Testis (tissue), 3 donors: ENCODE data around the gene ITGA8. TPM values are rescaled to one million over a fixed set of nuclear protein-coding genes. Genes with fewer than 3 reads are reported as not detected.

Experiments used
- DNase-seq: peaks from one replicate; pipeline ENCODE4 v3.0.0-alpha.2; 2019
- H3K27ac ChIP-seq, 2 donors: fragments of 200-600 bp; sonication (generic); one replicate each; pipeline ENCODE4 v1.5.1; 2019
- H3K27me3 ChIP-seq: fragments of 200-600 bp; sonication (generic); one replicate; pipeline ENCODE4 v1.5.1; 2019
- H3K36me3 ChIP-seq: fragments of 200-600 bp; sonication (generic); one replicate; pipeline ENCODE4 v1.5.1; 2017; ENCODE audit warnings: low read depth; ENCODE audit errors: missing control alignments
- H3K4me1 ChIP-seq: fragments of 200-600 bp; sonication (generic); one replicate; pipeline ENCODE4 v1.5.1; 2019
- H3K4me3 ChIP-seq, 2 donors: fragments of 200-600 bp; sonication (generic); one replicate each; pipeline ENCODE4 v1.5.1; 2017 to 2019
- H3K9me3 ChIP-seq: fragments of 200-600 bp; sonication (generic); one replicate; pipeline ENCODE4 v1.5.1; 2017
- POLR2A ChIP-seq: fragments of 450-650 bp; IDR thresholded peaks from one replicate; pipeline ENCODE4 v1.6.1; 2017; ENCODE audit warnings: antibody characterized with exemption, mild to moderate bottlenecking, moderate library complexity
- WGBS, 2 donors: methylation state at CpG; one replicate each; pipeline ENCODE4 v1.1.5; 2018; 5-methylcytosine and 5-hydroxymethylcytosine counted together
- intact Hi-C: fragments of 100-400 bp; cut with DNase I; formaldehyde crosslinking; loops from one replicate; pipeline ENCODE4 v1.15.1; 2023; ENCODE audit warnings: low total_unique reads
- polyA plus RNA-seq: library from polyadenylated mRNA; stranded (reverse); fragments of 350-450 nt; fragmentation: Illumina TruSeq; extraction: RNeasy Lipid Tissue Mini Kit (QIAGEN cat#74804); gene quantifications from one replicate; pipeline ENCODE4 v1.2.3, GENCODE V29; 2014; ENCODE audit warnings: low read depth, low replicate concordance; ENCODE audit not compliant: insufficient read depth
- total RNA-seq, 2 donors: library from RNA; depleted of rRNA; stranded (reverse); fragments of >200 nt; gene quantifications; one replicate each; pipeline ENCODE4 v1.2.3, GENCODE V29; 2016
- TF ChIP-seq, protein P1 (sequence below), 3 experiments: fragments of 450-650 bp in 2 of 3; fragments of 200-600 bp in 1 of 3; sonication (generic) in 1 of 3; IDR thresholded peaks; one replicate each; pipeline ENCODE4 v1.5.1; 2016 to 2019; ENCODE audit warnings: antibody characterized with exemption in 3 of 3, mild to moderate bottlenecking in 2 of 3, moderate library complexity in 1 of 3

ITGA8 gene
- total and polyA plus RNA-seq, 3 donors from 2014 or later: 0.68 to 6.9 (median 0.79) TPM

DNA sequence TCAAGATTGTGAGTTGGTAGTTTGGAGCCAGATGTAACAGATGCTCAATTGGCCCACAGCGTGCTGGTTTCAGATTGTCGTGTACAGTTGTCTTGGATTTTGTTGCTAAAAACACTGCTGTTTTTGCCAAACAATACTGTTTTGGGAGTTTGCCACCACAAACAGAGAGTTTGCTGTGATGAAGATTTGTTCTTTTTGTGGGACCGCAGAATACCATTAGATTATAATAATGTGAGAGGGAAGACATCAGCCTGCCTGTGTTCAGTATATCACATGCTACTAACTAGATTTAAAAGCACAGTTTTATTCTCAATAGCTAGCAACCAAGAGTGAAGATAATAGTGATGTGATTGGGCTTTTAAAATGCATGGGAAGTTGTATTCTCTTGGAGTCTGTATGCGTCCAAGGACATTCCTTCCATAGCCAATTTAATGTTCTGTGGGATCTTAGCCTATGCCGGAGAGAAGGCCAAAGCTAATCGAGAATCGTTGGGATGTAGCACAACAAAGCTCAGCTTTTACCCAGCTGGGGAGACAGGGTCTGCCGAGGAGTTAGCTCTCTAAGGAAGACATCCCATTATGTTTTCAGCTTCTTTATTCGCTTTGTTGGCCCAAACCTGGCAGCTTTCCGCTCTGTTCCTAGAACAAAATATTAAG is 18.7 kb upstream of the ITGA8 start:
- Histone ChIP-seq H3K27me3 (no peaks in the 10 kb centered on the region), H3K4me1 (no peaks in the 10 kb centered on the region), H3K9me3 (no peaks in the 10 kb centered on the region), H3K36me3 (no peaks in the 10 kb centered on the region), H3K4me3 (no peak overlapping the region), H3K27ac (peak overlapping the region in 1 of 2 donors; percentile 28)
- 60 to 62% methylated on average over 10 of the region's 10 CpGs for WGBS, 2 donors
- intact Hi-C loops: no loop called here
- DNase-seq: peak; percentile 26
- TF ChIP-seq, protein P1, sequence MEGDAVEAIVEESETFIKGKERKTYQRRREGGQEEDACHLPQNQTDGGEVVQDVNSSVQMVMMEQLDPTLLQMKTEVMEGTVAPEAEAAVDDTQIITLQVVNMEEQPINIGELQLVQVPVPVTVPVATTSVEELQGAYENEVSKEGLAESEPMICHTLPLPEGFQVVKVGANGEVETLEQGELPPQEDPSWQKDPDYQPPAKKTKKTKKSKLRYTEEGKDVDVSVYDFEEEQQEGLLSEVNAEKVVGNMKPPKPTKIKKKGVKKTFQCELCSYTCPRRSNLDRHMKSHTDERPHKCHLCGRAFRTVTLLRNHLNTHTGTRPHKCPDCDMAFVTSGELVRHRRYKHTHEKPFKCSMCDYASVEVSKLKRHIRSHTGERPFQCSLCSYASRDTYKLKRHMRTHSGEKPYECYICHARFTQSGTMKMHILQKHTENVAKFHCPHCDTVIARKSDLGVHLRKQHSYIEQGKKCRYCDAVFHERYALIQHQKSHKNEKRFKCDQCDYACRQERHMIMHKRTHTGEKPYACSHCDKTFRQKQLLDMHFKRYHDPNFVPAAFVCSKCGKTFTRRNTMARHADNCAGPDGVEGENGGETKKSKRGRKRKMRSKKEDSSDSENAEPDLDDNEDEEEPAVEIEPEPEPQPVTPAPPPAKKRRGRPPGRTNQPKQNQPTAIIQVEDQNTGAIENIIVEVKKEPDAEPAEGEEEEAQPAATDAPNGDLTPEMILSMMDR (IDR thresholded peaks at IDR 0.05): no peak
- no peak for TF ChIP-seq POLR2A

DNA sequence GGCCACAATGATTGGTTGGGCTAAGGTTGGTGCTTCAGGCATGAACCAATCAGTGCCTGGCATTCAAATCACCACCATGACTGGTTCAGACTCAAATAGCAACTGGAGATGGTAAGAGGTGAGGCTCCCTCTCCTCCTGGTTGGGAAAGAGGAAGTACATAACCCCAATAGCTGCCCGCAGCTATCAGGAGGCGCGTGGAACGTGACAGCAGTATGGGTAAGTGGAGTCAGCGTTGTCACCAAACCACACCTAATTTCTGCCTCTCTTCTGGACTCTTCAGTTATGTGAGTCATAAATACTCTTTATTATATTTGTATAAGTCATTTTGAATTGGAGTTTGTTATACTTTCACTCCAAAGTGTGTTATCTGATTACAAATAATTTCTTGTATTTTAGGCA is 17.9 kb upstream of the ITGA8 start:
- TF ChIP-seq, protein P1 (IDR thresholded peaks at IDR 0.05): no peak
- no peak for TF ChIP-seq POLR2A
- H3K27ac ChIP-seq: no peak overlapping the region

DNA sequence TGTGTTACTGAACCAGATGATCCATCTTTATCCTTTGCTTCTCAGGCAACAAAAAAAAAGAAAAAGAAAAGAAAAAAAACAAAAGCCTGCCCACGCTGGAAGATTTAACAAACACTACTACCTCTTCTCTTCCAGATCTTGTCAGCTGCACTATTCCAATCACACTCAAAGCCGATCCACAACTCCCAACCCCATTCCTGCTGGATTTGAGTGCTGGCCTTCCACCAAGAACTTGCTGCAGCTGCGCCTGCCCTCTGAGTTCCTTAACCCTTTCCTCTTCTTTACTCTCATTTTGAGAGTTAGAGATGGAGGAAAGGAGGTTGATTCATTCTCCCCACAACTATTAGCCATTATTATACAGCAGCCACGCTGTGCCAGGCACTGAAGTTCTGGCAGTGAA is 16.0 kb upstream of the ITGA8 start:
- no peak overlapping the region for H3K27ac ChIP-seq
- H3K9me3 ChIP-seq: no peaks in the 10 kb centered on the region
- peak; percentile 17 for DNase-seq
- no peak overlapping the region for H3K4me3 ChIP-seq
- intact Hi-C loops: no loop called here
- no peaks in the 10 kb centered on the region for H3K36me3 ChIP-seq
- 37 to 44% methylated on average over 4 of the region's 4 CpGs for WGBS, 2 donors
- no peaks in the 10 kb centered on the region for H3K27me3 ChIP-seq
- H3K4me1 ChIP-seq: no peaks in the 10 kb centered on the region
- TF ChIP-seq, protein P1 (IDR thresholded peaks at IDR 0.05): no peak
- TF ChIP-seq POLR2A: no peak

More for the DNA sequence above, 17.9 kb upstream of the ITGA8 start:
- no peaks in the 10 kb centered on the region for H3K9me3 ChIP-seq
- intact Hi-C loops: no loop called here
- WGBS, 2 donors: 44 to 54% methylated on average over 5 of the region's 5 CpGs
- DNase-seq: no peak
- no peaks in the 10 kb centered on the region for H3K4me1 ChIP-seq
- no peak overlapping the region for H3K4me3 ChIP-seq
- H3K36me3 ChIP-seq: no peaks in the 10 kb centered on the region
- H3K27me3 ChIP-seq: no peaks in the 10 kb centered on the region

DNA sequence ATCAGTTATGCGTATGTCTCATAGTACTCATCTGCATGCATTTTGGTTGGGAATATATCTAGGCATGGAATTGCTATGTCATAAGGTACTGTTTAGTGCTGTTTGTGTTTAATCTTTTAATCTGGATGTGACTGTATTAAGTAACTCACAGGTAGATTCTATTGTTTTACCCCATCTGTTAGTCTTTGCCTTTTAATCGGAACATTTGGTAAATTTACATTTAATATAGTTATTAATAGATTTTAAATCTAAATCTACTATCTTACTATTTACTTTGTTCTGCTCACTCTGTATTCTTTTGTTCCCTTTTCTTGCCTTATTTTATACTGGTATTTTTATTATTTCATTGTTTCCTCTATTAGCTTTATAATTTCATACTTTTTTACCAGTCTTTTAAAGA is 10.6 kb upstream of the ITGA8 start:
- H3K4me3 ChIP-seq: no peak overlapping the region
- WGBS, 2 donors: 90 to 97% methylated on average over 2 of the region's 2 CpGs
- no peak overlapping the region for H3K27ac ChIP-seq
- TF ChIP-seq POLR2A: no peak
- no peaks in the 10 kb centered on the region for H3K36me3 ChIP-seq
- peaks cover 3% of the 10 kb centered on the region for H3K4me1 ChIP-seq
- no peaks in the 10 kb centered on the region for H3K27me3 ChIP-seq
- H3K9me3 ChIP-seq: no peaks in the 10 kb centered on the region
- DNase-seq: no peak
- intact Hi-C loops: no loop called here

DNA sequence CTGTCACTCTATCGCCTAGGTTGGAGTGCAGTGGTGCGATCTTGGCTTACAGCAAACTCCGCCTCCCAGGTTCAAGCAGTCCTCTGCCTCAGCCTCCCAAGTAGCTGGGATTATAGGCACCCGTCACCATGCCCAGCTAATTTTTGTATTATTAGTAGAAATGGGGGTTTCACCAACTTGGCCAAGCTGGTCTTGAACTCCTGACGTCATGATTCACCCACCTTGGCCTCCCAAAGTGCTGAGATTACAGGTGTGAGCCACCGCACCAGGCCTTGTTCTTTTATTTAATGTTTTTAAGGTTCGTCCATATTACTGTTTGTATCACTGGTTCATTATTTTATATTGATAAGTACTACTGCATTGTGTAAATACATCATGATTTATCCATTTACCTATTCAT is 10.2 kb upstream of the ITGA8 start:
- H3K36me3 ChIP-seq: no peaks in the 10 kb centered on the region
- TF ChIP-seq POLR2A: no peak
- TF ChIP-seq, protein P1 (IDR thresholded peaks at IDR 0.05): no peak
- no peaks in the 10 kb centered on the region for H3K9me3 ChIP-seq
- 92 to 97% methylated on average over 7 of the region's 7 CpGs for WGBS, 2 donors
- DNase-seq: no peak
- no peak overlapping the region for H3K4me3 ChIP-seq
- peaks cover 5% of the 10 kb centered on the region for H3K4me1 ChIP-seq
- no peaks in the 10 kb centered on the region for H3K27me3 ChIP-seq
- no peak overlapping the region for H3K27ac ChIP-seq
- intact Hi-C loops: no loop called here
